Thymus (tissue), 11 donors: ENCODE results near the gene UBE2S. TPM values are rescaled to one million over a fixed set of nuclear protein-coding genes. Genes with fewer than 3 reads are reported as not detected.

ENCODE experiments used
- DNase-seq, 9 donors: peaks; one replicate each; pipeline ENCODE4 v3.0.0-alpha.2; 2013; ENCODE audit warnings: low spot score in 9 of 9, low read depth in 6 of 9, missing footprints in 1 of 9
- H3K27ac ChIP-seq, 2 donors: one replicate each; pipeline ENCODE4 v1.5.1; 2013; ENCODE audit warnings: control low read depth in 1 of 2, low read depth in 1 of 2, low read length in 1 of 2, mild to moderate bottlenecking in 1 of 2, moderate library complexity in 1 of 2
- H3K27me3 ChIP-seq, 2 donors: one replicate each; pipeline ENCODE4 v1.5.1; 2013; ENCODE audit warnings: low read length in 1 of 2; ENCODE audit not compliant: control insufficient read depth in 2 of 2, insufficient read depth in 1 of 2
- H3K36me3 ChIP-seq, 2 donors: one replicate each; pipeline ENCODE4 v1.5.1; 2013; ENCODE audit warnings: low read length in 1 of 2, mild to moderate bottlenecking in 1 of 2, moderate library complexity in 1 of 2; ENCODE audit not compliant: control insufficient read depth in 2 of 2, insufficient read depth in 2 of 2
- H3K4me1 ChIP-seq, 2 donors: one replicate each; pipeline ENCODE4 v1.5.1; 2013; ENCODE audit warnings: low read length in 2 of 2; ENCODE audit not compliant: control insufficient read depth in 2 of 2, insufficient read depth in 2 of 2
- H3K4me3 ChIP-seq, 2 donors: one replicate each; pipeline ENCODE4 v1.5.1; 2013; ENCODE audit warnings: low read length in 2 of 2, control low read depth in 1 of 2, mild to moderate bottlenecking in 1 of 2
- H3K9me3 ChIP-seq, 2 donors: one replicate each; pipeline ENCODE4 v1.5.1; 2013; ENCODE audit warnings: low read length in 1 of 2, mild to moderate bottlenecking in 1 of 2; ENCODE audit not compliant: control insufficient read depth in 2 of 2, insufficient read depth in 1 of 2
- WGBS: extraction: QIAGEN DNeasy Blood & Tissue Kit; methylation state at CpG from one replicate; pipeline ENCODE4 v1.1.7; 2013; 5-methylcytosine and 5-hydroxymethylcytosine counted together
- polyA plus RNA-seq: library from polyadenylated mRNA; stranded (reverse); fragments of 200-250 nt; gene quantifications from one replicate; pipeline ENCODE4 v1.2.3, GENCODE V29; 2013
- total RNA-seq: library from RNA; stranded (reverse); fragments of 120-200 nt; gene quantifications from one replicate; pipeline ENCODE4 v1.2.4, GENCODE V29; 2013
- donor health status: healthy.

Gene UBE2S
- total and polyA plus RNA-seq, 2 donors, result 14.6 to 120 TPM

GRCh38 chr19:55383279-55384130 lies 24.1 kb downstream of the UBE2S start:
- Histone ChIP-seq H3K36me3 (peaks cover 14 to 21% of the 10 kb centered on the region in 2 donors), H3K9me3 (no peaks in the 10 kb centered on the region), H3K4me1 (peaks cover 26 to 41% of the 10 kb centered on the region in 2 donors), H3K27ac (peak overlapping the region; percentile 76 to 99), H3K27me3 (peaks cover 0 to 7% of the 10 kb centered on the region in 2 donors), H3K4me3 (peak overlapping the region; percentile 40 to 91)
- peak in 8 of 9 donors; percentile 23 to 59 (median 36) for DNase-seq
- 4% methylated on average over 88 of the region's 88 CpGs for WGBS

GRCh38 chr19:55382522-55383054 lies 25.0 kb downstream of the UBE2S start:
- no peak for DNase-seq
- Histone ChIP-seq H3K36me3 (peaks cover 5 to 11% of the 10 kb centered on the region in 2 donors), H3K4me1 (peaks cover 19 to 32% of the 10 kb centered on the region in 2 donors), H3K4me3 (no peak overlapping the region), H3K27me3 (peaks cover 0 to 17% of the 10 kb centered on the region in 2 donors), H3K9me3 (no peaks in the 10 kb centered on the region), H3K27ac (no peak overlapping the region)
- WGBS, result 97% methylated on average over 3 of the region's 3 CpGs

GRCh38 chr19:55382013-55382412 lies 25.6 kb downstream of the UBE2S start:
- DNase-seq, result no peak
- H3K4me1 ChIP-seq, result peaks cover 14 to 26% of the 10 kb centered on the region in 2 donors
- WGBS, result 99% methylated on average over 5 of the region's 5 CpGs
- no peak overlapping the region for H3K27ac ChIP-seq
- H3K4me3 ChIP-seq, result no peak overlapping the region
- no peaks in the 10 kb centered on the region for H3K9me3 ChIP-seq
- H3K36me3 ChIP-seq, result peaks cover 0 to 6% of the 10 kb centered on the region in 2 donors
- H3K27me3 ChIP-seq, result peaks cover 0 to 22% of the 10 kb centered on the region in 2 donors

DNA sequence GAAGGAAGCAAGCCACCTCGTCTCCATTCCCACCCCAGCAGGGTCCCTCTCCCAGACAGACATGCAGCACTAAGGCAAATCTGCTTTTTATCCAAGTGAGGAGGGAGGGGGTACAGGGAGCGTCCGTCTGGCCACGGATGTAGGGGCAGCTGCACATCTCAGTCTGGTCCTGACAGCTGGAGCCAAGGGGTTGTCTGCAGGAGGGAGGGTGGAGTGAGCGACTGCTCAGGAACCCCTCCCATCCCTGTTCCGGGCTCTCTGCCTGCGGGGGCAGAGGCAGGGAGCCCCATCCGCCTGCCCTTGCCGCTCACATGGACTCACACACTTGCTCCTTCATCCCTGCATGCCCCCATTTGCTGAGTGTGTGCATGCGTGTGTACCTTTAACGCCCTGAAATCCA lies 28.4 kb downstream of the UBE2S start:
- no peak for DNase-seq
- Histone ChIP-seq H3K36me3 (no peaks in the 10 kb centered on the region), H3K27ac (no peak overlapping the region), H3K9me3 (no peaks in the 10 kb centered on the region), H3K27me3 (peaks cover 8 to 51% of the 10 kb centered on the region in 2 donors), H3K4me1 (peaks cover 4 to 12% of the 10 kb centered on the region in 2 donors), H3K4me3 (no peak overlapping the region)
- WGBS, result 77% methylated on average over 11 of the region's 11 CpGs

DNA sequence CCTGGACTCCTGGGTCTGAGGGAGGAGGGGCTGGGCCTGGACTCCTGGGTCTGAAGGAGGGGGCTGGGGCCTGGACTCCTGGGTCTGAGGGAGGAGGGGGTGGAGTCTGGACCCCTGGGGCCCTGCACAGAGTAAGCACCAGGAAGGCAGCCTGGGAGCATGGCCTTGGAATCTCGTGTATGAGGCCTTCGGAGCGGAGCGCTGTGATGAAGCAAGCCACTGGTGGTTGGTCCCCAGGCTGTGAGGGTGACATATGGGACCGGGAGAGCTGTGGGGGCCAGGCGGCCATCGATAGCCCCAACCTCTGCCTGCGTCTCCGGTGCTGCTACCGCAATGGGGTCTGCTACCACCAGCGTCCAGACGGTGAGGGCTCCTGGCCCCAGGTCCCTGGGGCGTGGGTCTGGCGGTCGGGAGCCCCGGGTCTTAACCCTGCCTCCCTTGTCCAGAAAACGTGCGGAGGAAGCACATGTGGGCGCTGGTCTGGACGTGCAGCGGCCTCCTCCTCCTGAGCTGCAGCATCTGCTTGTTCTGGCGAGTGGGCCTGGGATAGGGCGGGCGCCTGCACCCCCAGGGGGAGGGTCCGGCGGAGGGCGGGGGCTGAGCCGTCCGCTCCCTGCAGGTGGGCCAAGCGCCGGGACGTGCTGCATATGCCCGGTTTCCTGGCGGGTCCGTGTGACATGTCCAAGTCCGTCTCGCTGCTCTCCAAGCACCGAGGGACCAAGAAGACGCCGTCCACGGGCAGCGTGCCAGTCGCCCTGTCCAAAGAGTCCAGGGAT lies 30.0 kb downstream of the UBE2S start:
- no peak for DNase-seq

GRCh38 chr19:55376241-55376933 lies 31.2 kb downstream of the UBE2S start, which contains the start of gene TMEM190:
Gene TMEM190 (plus strand): TSS chr19:55376826. CDS start chr19:55376854, 28 bp downstream.
- Histone ChIP-seq H3K4me3 (no peak within 1 kb of the TSS), H3K9me3 (no peaks in the 10 kb centered on the region), H3K36me3 (no peaks in the 10 kb centered on the region), H3K27ac (no peak within 1 kb of the TSS), H3K27me3 (peaks cover 16 to 79% of the 10 kb centered on the region in 2 donors), H3K4me1 (peaks cover 0 to 7% of the 10 kb centered on the region in 2 donors)
- WGBS, result 61% methylated on average over 21 of the region's 21 CpGs
- DNase-seq, result no peak

More for the DNA sequence above, 30.0 kb downstream of the UBE2S start:
- Histone ChIP-seq H3K9me3 (no peaks in the 10 kb centered on the region), H3K27me3 (peaks cover 10 to 67% of the 10 kb centered on the region in 2 donors), H3K27ac (no peak overlapping the region), H3K4me3 (no peak overlapping the region), H3K4me1 (peaks cover 0 to 5% of the 10 kb centered on the region in 2 donors), H3K36me3 (no peaks in the 10 kb centered on the region)
- WGBS, result 60% methylated on average over 43 of the region's 43 CpGs

- 30% methylated on average over 31 of the region's 31 CpGs for WGBS
- no peak for DNase-seq
- peaks cover 2 to 13% of the 10 kb centered on the region in 2 donors for H3K4me1 ChIP-seq
- no peaks in the 10 kb centered on the region for H3K36me3 ChIP-seq
- peaks cover 38 to 98% of the 10 kb centered on the region in 2 donors for H3K27me3 ChIP-seq
- H3K4me3 ChIP-seq, result no peak overlapping the region
- no peaks in the 10 kb centered on the region for H3K9me3 ChIP-seq
- no peak overlapping the region for H3K27ac ChIP-seq
These were observed 33.4 kb downstream of the UBE2S start for GRCh38 chr19:55373993-55374757.
